ENCODE results near the gene PREB. TPM values are rescaled to one million over a fixed set of nuclear protein-coding genes. Genes with fewer than 3 reads are reported as not detected.

The PREB gene
- total and polyA plus RNA-seq, 2 of the 13 experiments (the other 11 are each of a cell fraction or from before 2014, with no cell fraction given): 112 to 192 TPM

DNA sequence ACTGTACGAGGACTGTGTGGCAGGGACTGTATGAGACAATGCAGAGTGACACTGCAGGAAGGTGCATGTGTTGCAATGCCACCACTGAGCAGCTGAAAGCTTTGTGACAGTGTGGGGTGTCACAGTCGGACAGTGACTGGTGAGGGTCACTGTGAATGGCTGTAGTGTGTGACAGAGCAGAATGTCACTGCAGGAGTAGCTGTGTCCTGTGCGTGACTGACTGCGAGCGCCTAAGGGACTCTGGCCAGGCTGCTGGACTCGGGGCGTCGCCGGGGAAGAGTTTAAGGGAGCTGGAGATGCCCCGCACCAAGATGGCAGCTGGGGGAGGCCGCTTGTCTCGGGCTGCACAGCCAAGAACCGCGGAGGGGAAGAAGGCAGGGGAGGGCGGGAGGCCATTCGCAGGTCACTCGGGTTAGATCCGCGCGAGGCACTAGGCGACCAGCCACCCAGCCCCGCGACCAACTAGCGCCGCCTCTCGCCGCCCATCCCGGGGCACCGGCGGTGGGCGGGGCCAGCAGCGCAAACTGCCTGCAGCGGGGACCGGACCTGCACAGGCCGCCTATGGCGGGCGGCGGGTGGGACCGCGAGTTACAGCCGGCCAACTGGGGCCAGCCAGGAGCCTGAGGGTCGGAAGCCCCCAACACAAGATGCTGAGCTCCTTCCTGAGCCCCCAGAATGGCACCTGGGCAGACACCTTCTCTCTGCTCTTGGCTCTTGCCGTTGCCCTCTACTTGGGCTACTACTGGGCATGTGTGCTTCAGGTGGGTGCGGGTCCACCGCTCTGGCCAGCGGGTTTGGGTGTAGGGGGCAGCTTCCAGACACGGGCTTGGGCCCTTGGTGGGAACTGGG lies 10.9 kb downstream of the PREB start, which contains the start of gene ABHD1 (continued):
- TF ChIP-seq TBX2 (CRISPR knock-in tag; IDR thresholded peaks at IDR 0.05; ENCODE audit: borderline replicate concordance) (peak; percentile 75), GATAD1 (CRISPR knock-in tag; IDR thresholded peaks at IDR 0.05) (no peak), ZNF543 (CRISPR knock-in tag; IDR thresholded peaks at IDR 0.05) (peak; percentile 81; the same call in 1 of the 2 replicates), SIX4 (CRISPR knock-in tag; IDR thresholded peaks at IDR 0.05) (no peak), TSC22D2 (CRISPR knock-in tag; IDR thresholded peaks at IDR 0.05; ENCODE audit: borderline replicate concordance) (no peak; the same call in 1 of the 2 replicates), KDM3A (CRISPR knock-in tag; IDR thresholded peaks at IDR 0.05; ENCODE audit: low read depth) (peak; percentile 68; the same call in 1 of the 2 replicates), HIVEP1 (CRISPR knock-in tag; IDR thresholded peaks at IDR 0.05) (no peak), GZF1 (CRISPR knock-in tag; IDR thresholded peaks at IDR 0.05) (peak; percentile 82; the same call in 1 of the 2 replicates), KMT2B (CRISPR knock-in tag; IDR thresholded peaks at IDR 0.05) (no peak), ATF7 (IDR thresholded peaks at IDR 0.05) (no peak), ATF7 (CRISPR knock-in tag; IDR thresholded peaks at IDR 0.05) (no peak), SSRP1 (CRISPR knock-in tag; IDR thresholded peaks at IDR 0.05) (no peak), ELF1 (CRISPR knock-in tag; IDR thresholded peaks at IDR 0.05) (no peak), PTBP1 (IDR thresholded peaks at IDR 0.05; ENCODE audit: low read depth, low read length, poor library complexity, severe bottlenecking) (no peak), FOXC1 (CRISPR knock-in tag; IDR thresholded peaks at IDR 0.05; ENCODE audit: borderline replicate concordance) (no peak), YEATS2 (CRISPR knock-in tag; IDR thresholded peaks at IDR 0.05; ENCODE audit: borderline replicate concordance) (no peak), CEBPG (CRISPR knock-in tag; IDR thresholded peaks at IDR 0.05) (peak; percentile 90), NAIF1 (CRISPR knock-in tag; IDR thresholded peaks at IDR 0.05; ENCODE audit: borderline replicate concordance) (0 out of 2 replicates have a peak, but pooled peaks have one; percentile 19)
- TF ChIP-seq, protein P1, sequence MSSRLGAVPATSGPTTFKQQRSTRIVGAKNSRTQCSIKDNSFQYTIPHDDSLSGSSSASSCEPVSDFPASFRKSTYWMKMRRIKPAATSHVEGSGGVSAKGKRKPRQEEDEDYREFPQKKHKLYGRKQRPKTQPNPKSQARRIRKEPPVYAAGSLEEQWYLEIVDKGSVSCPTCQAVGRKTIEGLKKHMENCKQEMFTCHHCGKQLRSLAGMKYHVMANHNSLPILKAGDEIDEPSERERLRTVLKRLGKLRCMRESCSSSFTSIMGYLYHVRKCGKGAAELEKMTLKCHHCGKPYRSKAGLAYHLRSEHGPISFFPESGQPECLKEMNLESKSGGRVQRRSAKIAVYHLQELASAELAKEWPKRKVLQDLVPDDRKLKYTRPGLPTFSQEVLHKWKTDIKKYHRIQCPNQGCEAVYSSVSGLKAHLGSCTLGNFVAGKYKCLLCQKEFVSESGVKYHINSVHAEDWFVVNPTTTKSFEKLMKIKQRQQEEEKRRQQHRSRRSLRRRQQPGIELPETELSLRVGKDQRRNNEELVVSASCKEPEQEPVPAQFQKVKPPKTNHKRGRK (CRISPR knock-in tag; IDR thresholded peaks at IDR 0.05): no peak
- TF ChIP-seq, protein P2, sequence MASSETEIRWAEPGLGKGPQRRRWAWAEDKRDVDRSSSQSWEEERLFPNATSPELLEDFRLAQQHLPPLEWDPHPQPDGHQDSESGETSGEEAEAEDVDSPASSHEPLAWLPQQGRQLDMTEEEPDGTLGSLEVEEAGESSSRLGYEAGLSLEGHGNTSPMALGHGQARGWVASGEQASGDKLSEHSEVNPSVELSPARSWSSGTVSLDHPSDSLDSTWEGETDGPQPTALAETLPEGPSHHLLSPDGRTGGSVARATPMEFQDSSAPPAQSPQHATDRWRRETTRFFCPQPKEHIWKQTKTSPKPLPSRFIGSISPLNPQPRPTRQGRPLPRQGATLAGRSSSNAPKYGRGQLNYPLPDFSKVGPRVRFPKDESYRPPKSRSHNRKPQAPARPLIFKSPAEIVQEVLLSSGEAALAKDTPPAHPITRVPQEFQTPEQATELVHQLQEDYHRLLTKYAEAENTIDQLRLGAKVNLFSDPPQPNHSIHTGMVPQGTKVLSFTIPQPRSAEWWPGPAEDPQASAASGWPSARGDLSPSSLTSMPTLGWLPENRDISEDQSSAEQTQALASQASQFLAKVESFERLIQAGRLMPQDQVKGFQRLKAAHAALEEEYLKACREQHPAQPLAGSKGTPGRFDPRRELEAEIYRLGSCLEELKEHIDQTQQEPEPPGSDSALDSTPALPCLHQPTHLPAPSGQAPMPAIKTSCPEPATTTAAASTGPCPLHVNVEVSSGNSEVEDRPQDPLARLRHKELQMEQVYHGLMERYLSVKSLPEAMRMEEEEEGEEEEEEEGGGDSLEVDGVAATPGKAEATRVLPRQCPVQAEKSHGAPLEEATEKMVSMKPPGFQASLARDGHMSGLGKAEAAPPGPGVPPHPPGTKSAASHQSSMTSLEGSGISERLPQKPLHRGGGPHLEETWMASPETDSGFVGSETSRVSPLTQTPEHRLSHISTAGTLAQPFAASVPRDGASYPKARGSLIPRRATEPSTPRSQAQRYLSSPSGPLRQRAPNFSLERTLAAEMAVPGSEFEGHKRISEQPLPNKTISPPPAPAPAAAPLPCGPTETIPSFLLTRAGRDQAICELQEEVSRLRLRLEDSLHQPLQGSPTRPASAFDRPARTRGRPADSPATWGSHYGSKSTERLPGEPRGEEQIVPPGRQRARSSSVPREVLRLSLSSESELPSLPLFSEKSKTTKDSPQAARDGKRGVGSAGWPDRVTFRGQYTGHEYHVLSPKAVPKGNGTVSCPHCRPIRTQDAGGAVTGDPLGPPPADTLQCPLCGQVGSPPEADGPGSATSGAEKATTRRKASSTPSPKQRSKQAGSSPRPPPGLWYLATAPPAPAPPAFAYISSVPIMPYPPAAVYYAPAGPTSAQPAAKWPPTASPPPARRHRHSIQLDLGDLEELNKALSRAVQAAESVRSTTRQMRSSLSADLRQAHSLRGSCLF (CRISPR knock-in tag; IDR thresholded peaks at IDR 0.05; ENCODE audit: borderline replicate concordance): no peak
- TF ChIP-seq, protein P3, sequence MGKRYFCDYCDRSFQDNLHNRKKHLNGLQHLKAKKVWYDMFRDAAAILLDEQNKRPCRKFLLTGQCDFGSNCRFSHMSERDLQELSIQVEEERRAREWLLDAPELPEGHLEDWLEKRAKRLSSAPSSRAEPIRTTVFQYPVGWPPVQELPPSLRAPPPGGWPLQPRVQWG (CRISPR knock-in tag; IDR thresholded peaks at IDR 0.05; ENCODE audit: borderline replicate concordance, low read depth): no peak
- TF ChIP-seq, protein P4, sequence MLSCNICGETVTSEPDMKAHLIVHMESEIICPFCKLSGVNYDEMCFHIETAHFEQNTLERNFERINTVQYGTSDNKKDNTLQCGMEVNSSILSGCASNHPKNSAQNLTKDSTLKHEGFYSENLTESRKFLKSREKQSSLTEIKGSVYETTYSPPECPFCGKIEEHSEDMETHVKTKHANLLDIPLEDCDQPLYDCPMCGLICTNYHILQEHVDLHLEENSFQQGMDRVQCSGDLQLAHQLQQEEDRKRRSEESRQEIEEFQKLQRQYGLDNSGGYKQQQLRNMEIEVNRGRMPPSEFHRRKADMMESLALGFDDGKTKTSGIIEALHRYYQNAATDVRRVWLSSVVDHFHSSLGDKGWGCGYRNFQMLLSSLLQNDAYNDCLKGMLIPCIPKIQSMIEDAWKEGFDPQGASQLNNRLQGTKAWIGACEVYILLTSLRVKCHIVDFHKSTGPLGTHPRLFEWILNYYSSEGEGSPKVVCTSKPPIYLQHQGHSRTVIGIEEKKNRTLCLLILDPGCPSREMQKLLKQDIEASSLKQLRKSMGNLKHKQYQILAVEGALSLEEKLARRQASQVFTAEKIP (CRISPR knock-in tag; IDR thresholded peaks at IDR 0.05; ENCODE audit: borderline replicate concordance): no peak

All from HepG2 (cell line).